Left renal cortex interstitium (tissue), 4 donors: ENCODE data around the gene OR52K2. TPM values are rescaled to one million over a fixed set of nuclear protein-coding genes. Genes with fewer than 3 reads are reported as not detected.
"Not testable (repeated sequence)": the region's sequence is repeated elsewhere in the genome, so short reads cannot be mapped to it uniquely, and the experiment has no call there.

Experiments
- DNase-seq, 4 donors: peaks; one replicate each; pipeline ENCODE4 v3.0.0-alpha.2; 2013; ENCODE audit warnings: low read depth in 4 of 4, low spot score in 2 of 4, missing footprints in 1 of 4
- polyA plus RNA-seq, 4 donors: library from polyadenylated mRNA; unstranded; fragments of 120-200 nt; gene quantifications; one replicate each; pipeline ENCODE4 v1.2.1, GENCODE V29; 2013; ENCODE audit not compliant: insufficient read length in 4 of 4

Gene OR52K2
- not detected for polyA plus RNA-seq

DNA sequence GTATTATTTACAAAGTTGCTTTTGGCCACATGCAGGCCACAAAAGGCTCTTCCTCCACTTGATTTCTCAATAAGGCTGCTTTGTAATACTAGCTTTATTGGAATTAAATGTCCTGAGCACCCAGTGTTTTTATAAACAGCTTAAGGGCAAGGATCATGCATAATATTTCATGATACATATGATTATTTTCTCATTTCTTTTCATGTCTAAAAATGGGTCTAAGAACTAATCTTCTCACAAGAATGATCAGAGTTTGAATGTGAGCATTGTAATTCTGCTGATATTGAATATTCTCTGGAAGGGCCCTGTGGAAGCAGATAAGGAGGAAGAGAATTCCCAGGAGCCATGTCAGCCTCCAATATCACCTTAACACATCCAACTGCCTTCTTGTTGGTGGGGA is at the start of gene OR52K2:
Gene OR52K2, plus strand, starts transcription at position 301 of the 400 bp plus-strand sequence. Its CDS starts 45 bp downstream, at position 346.
- no peak for DNase-seq

DNA sequence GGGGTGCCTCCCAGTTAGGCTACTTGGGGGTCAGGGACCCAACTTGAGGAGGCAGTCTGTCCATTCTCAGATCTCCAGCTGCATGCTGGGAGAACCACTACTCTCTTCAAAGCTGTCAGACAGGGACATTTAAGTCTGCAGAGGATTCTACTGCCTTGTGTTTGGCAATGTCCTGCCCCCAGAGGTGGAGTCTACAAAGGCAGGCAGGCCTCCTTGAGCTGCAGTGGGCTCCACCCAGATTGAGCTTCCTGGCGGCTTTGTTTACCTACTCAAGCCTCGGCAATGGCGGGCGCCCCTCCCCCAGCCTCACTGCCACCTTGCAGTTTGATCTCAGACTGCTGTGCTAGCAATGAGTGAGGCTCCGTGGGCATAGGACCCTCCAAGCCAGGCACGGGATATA is 42.9 kb upstream of the OR52K2 start:
- not testable (repeated sequence) for DNase-seq

DNA sequence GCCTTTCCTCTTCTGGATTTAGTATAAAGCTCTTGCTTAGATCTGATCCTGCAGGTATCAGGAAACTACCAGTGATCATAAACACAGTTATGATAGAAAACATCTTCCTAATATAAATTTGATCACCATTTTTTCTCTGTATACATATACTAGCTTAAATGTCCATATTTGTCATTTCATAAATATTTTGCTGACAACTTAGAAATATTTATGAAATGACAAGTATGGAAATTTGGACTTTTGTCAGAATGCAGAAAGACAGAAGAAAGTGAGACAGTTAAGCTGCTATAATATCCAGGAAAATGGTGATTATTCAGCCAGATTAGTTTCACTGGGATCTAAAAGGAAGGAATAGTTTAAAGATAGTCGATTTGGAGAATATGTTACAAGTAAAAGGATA is 32.8 kb upstream of the OR52K2 start:
- no peak for DNase-seq

DNA sequence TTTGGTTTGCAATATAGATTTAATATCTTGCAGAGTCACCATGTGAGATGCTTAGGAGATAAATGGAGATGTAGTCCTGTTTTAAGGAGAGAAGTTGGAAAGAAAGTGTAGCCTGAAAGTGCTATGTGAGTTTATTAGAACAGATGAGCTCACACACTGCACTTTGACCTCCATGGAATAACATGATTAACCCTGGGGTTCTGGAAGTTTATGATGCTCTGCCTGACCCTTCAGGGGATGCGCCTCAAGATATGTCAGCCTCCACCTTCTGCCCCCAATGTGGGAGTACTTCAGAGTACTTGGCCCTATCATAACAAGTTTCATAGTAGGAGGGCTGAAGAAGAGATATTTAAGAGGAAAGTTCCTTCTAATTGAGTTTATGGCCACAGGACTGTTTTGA is 32.3 kb upstream of the OR52K2 start:
- DNase-seq: no peak

DNA sequence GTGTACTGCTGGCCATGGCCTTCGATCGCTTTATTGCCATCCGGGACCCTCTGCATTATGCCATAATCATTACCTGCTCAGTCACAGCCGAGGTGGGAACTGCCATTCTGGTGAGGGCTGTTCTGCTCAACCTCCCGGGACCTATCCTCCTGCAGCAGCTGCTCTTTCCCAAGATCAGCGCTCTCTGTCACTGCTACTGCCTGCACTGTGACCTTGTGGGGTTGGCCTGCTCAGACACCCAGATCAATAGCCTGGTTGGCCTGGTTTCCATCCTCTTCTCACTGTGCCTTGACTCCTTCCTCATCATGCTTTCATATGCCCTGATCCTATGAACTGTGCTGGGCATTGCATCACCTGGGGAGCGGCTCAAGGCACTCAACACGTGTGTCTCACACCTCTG is 30.7 kb upstream of the OR52K2 start:
- DNase-seq: no peak

DNA sequence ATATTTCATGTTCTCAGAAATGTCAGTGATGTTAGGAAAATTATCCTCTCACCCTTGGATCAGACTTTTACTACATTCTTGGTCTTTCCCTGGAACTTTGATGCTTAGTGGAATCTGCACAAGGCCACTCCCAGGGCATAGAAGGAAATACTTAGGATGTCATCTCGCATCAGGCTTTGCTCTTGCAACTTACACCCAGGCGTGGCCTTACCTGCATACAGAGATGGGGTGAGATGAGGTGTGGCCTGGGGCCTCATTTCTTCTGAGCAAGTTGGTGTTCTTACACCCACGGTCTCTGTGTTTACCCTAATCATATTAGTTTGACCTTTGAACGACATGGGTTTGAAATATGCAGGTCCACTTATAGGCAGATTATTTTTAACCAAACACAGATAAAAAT is 19.0 kb upstream of the OR52K2 start:
- no peak for DNase-seq

DNA sequence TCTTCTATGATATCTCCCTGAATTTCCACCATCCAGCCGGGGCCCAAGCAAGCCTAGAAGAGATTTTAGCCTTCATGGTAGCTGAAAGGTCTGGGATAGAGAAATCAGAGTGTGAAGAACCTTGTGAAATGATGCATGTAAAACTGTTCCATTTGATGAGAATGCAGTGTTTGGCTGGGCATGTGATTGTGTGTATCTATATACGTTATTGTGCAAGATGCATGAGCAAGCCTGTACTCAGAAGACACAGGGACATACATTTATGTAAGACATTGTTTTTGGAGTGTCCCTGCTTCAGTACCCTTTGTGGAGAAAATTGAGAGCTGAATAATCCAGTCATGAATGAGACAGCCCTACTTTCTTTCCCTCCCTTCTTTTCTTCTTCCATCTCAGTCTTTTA is 15.2 kb upstream of the OR52K2 start:
- no peak for DNase-seq

DNA sequence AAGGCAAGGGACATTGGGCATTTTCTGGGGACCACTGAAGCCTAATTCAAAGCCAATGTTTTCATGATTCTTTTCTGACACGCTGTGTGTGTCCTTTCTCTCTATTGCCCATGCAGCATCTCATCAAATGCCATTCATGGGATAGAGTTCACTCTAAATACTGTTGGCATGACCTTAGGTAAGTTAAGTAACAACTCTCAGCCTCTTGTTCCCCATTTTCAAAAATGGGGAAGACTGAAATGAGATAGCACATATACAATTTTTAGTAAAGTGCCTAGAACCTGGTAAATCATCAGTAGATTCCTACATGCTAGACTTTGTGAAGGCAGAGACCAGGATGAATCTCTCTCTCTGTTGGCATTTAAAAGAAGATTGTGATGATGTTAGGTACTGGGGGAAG is 12.7 kb upstream of the OR52K2 start:
- no peak for DNase-seq

DNA sequence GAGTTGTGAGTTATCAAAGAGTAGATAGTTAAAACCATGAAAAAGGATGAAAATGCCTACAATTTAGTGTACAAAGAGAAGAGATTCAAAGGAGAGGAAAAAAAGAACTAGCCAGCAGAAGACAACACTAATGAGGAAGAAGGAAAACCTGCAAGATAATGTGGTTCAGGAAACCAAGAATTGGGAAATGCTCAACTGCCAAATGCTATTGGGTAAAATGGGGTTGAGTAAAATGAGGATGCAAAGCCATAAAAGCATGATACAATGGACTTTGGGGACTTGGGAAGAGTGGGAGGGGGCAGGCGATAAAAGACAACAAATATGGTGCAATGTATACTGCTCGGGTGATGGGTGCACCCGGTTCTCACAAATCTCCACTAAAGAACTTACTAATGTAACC is 7.6 kb upstream of the OR52K2 start:
- no peak for DNase-seq

DNA sequence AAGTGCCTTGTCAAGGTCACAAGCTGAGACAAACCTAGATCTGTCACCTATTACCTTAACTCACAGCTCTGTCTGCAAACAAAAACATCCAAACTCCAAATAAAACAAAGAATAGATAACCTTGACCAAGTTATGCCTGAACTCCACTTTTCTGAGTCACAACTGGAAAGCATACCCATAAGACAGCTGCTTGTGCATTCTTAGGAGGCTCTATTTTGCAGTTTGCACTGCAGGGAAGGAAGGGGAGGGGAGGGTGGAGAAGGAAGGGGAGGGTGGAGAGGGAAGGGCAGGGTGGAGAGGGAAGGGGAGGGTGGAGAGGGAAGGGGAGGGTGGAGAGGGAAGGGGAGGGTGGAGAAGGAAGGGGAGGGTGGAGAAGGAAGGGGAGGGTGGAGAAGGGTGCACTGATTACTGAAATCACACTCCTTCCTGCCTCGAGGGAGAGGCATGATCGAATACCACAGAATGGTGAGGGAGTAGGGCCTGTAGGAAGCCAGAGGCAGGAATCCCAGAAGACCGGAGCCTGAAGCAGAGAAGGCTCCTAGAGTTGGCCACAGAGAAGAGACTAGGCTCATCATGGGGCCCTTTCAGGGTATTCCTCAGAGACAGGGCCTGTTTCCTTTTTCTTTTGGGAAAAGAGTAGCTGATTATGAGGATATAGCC is 5.7 kb upstream of the OR52K2 start:
- DNase-seq: no peak

DNA sequence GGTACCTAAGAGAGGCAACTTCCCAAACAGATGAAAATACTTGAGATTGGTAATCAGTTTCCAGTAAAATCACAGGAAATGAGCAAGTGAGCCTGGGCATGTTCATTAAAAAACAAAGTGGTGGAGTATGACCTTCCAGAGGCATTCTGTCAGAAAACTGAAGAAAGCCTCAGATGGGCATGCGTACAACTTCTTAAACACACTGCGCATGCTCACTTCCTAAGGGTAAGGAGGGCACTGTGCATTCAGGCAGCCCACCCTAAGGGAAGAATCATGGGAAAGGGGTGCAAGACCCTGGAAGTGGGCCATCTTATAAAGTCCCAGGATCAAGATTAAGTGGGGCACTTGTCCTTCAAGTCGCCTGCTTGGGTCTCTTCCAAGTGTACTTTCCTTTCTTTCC is 4.0 kb downstream of the OR52K2 start:
- DNase-seq: no peak

DNA sequence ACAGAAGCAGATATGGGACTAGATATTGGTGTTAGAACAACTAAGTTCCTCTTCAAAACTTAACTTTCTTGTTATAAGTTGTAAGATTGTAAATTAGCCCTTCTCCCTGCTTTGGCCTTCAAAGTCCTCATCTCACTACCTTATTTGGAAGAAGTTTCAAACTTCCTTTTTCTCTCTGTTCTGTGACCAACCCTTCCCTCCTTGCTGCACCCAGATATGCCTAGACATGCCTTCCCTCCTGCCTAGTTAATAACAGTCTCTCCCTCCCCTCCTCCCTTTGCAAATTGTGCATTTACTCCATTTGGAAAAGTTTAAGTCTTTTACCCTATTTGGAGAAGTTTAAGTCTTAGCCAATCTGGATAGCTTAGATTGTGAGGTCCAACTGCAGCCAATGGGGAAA is 4.9 kb downstream of the OR52K2 start:
- no peak for DNase-seq

DNA sequence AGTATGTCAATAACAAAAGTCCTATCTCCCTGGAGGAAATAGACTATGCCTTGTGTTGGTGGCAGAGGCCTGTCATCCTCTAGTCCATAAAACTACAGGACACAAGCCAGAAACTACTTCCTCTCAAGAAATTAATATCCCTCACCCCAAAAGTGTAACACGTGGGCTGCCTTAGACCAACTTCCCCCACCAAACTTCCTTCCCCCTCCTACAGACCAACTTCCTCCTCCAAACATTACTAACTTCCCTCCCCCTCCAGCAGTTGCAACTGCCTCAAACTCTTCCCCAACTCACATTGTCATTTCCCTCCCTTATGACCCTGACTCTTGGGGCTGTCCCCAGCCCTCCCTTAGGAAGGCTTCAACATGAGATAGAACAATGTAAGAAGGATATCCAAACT is 6.3 kb downstream of the OR52K2 start:
- no peak for DNase-seq

DNA sequence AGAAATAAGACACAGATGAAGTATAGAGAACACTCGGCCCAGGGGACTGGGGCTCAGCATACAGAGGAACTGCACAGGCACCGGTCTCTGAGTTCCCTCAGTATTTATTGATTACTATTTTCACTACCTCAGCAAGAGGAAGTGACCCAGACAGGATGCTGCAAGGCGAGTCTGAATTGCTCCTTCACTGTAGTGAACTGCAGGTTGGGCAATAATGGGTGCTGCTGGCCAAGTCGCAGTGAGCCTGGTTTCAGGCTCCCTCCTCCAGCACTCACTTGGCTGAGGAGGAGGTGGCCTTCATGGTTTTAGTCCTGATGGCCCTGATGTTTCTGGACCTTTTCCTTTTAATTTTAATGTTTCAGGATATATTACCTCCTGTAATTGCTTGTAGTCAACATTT is 10.4 kb downstream of the OR52K2 start:
- no peak for DNase-seq

DNA sequence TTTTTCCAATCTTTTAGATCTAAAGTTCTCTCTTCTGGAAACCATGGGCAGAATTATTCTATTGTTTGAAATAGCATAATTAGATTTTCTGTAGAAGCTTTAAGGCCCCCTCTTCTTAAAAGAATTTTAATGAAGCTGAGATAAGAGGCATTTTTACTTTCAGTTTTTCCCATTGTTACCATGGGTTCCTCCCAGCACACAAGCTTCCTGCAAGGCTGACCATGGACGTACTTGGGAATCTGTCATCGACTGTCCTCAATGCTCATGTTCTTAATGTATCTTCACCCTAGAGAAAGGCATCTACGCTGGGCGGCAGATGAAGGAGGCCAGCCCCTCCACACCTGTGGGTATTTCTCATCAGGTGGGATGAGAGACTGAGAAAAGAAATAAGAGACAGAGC is 11.1 kb downstream of the OR52K2 start:
- no peak for DNase-seq

DNA sequence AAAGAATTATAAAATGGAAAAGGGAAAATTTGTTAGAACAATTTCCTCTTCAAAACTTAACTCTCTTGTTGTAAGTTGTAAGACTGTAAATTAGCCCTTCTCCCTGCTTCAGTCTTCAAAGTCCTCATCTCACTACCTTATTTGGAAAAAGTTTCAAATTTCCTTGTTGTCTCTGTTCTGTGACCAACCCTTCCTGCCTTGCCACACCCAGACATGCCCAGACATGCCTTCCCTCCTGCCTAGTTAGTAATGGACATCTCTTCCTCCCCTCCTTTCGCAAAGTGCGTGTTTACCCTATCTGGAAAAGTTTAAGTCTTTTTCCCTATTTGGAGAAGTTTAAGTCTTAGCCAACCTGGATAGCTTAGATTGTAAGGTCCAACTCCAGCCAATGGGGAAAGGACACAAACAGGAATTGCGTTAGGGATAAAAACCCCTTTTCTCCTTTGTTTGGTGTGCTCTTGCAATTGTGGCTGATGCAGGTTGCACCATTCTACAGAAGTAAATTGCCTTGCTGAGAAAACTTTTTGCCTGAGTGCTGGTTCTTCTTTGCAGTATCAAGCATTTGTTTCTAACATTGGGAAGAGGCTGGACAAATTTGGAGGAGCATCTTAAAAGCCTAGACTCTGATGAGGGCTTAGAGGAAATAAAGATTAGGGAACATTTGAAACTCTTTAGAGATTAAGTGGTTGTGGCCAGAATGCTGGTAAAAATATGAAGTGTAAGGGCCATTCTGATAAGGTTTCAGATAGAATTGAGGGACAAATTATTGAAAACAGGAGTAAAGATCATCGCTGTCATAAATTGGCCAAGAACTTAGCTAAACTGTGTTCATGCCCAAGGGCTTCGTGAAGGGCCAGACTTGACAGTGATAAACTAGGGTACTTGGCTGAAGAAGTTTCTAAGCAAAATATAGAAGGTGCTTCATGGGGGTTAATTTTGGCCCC is 15.4 kb downstream of the OR52K2 start:
- DNase-seq: no peak

DNA sequence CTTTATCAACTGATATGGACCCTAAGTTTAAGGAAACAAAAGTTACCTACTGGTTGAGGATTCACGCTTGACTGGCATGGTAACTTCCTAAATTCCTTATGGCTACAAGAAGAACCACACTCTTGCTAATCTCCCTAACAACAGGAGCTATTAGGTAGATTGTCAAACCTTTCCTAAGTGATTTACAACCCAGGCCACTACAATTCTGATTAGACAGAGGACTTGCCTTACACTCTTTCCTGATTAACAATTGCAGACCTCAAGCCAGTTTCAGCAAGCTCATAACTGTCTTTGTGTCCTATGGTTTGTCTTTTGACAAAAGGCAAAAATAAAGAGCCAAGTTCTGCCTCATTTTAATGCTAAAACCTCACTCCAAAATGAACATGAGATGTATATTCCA is 16.3 kb downstream of the OR52K2 start:
- DNase-seq: no peak

DNA sequence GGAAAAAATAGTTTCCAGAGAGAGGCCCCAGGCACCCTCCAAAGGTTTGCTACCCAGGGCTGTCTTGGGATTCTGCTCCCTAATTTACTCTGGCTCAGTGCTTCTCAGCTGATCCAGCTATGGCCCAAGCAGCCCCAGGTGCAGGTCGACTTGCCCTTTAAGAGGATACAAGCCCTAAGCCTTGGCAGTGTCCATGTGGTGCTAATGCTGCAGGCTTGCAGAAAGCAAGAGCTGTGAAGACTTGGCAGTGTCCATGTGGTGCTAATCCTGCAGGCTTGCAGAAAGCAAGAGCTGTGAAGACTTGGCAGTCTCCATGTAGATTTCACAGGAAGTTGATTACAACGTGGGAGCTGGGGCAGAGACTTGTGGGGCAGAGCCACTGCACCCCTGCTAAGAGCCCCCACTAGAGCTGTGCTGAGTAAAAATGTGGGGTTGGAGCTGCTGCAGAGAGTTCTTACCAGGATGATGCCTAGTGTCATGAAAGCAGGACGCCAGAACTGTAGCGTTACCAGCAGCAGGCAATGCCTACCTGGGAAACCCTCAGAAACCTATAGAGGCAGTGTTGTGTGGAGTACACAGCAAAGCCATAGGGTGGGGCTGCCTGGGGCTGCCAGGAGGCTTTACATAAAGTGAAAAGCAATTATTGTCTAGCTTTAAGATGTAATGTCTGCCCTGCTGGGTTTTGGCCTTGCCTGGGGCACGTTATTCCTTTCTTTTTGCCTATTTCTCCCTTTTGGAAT is 17.2 kb downstream of the OR52K2 start:
- no peak for DNase-seq

DNA sequence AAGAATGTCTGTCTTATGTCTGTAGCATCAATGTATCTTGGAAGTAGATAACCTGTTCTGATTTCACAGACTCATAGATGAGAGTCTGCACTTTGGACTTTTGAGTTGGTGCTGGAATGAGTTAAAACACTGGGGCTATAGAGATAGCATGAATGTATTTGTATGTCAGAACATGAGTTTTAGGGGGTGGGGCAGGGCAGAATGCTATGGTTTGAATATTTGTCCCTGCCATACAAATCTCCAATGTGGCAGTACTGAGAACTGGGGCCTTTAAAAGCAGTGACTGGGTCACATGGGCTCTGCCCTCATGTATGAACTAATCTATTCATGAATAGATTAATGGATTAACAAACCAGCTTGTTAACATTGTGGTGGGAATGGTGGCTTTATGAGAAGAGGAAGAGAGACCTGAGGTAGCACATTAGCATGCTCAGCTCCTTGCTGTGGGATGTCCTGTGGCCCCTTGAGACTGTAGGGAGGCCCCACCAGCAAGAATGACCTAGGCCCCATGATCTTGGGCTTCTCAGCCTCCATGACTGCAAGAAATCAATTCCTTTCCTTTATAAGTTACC is 17.9 kb downstream of the OR52K2 start:
- DNase-seq: no peak

DNA sequence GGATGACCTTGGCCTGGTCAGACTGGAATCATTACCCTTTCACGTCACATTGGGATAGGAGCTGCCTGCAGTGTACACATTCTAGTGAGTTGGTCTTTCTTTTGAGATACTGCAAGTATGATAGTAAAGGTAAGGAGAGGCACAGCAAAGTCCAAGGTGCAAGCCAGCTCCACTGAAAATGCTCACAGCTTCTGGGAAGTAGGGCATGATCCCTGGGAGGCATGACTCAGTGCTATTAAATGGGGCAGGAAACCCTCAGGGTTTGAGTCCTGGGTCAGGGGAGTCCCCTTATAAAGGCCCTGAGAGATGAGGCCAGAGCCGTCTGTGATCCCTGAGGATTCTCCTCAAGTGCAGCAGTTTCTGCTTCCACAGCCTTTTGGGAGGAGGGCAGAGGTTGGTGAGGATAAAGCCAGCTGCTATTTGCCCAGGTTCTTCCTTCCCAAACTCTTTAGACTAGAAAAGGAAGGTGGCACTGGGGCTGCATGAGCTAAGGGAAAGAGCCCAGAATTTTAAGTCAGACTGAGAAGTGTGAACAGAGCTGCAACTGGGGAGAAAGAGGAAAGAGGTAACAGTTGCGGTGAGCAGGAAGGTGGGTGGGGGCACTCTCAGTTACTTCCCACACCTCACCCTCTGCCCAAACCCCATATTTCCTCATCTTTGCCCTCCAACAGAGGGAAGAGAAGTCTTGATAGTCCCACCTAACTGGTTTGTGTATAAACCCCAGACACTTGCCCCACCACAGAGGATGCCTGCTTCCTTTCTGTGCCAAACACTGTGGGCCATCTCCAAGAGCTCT is 18.9 kb downstream of the OR52K2 start:
- DNase-seq: no peak
